GM15510 (cell line): ENCODE data around the gene ANKRD36C.
"Not testable (repeated sequence)": the region's sequence is repeated elsewhere in the genome, so short reads cannot be mapped to it uniquely, and the experiment has no call there.

Source experiments
- POLR2A ChIP-seq: IDR thresholded peaks from 3 replicates; pipeline ENCODE4 v1.6.1; 2011; ENCODE audit warnings: borderline replicate concordance; ENCODE audit not compliant: insufficient read length; ENCODE audit errors: extremely low read depth

Gene ANKRD36C

DNA sequence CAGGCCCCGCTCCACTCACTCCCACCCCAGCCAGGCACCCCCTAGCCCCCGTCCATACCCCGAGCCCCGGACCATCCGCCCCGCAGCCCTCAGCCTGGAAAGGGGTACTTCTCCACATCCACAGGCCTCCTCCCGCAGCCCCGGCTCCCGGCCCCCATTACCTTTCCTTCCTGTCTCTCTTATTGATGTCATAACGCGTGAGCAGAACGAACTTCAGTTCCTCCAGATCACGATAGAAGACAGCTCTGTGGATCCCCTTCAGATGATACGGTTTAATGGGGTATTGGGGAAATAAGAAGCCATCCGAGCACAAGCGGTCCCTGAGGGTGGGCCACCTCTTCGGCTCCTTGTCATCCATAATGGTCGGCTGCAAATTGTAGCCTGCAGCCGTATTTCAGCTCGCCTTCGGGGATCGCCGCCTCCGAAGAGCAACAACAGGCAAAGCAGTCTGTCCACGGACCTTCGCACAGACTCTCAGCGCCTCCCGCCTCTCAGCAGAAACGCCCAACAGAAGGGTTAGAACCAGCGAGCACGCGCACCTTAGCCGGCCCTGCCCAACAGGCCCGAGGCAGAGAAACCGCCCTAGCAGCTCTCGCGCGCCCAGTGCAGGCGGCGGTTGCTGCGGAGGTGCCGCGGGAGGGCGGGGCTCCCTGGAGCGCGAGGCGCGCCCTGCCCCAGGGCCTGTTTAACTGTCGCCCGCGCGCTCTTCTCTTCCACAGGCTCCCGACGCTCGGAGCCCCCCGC lies at the start of gene ANKRD36C:
TSS of gene ANKRD36C (minus strand) at position 474 of the 744 bp plus-strand sequence. CDS start at position 358, 116 bp downstream.
- TF ChIP-seq POLR2A = peak; percentile 31

DNA sequence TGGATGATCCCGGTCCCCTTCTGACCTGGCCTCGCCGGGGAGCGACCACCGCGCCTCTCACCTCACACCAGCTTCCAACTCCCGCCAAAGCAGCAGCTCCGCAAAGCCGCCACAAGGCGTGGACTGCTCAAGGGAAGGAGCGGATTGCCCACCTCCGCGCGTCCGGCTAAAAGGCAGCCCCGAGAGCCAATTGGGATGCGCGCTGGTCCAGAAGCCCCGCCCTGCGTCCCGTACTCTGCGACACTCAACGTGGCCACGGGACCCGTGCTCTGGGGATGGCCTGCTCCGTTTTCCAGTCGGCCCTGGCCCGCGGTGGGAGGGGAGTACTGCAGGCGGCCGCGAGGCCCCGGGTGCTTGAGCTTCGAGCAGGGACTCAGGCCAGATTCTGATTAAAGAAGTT lies 43.2 kb upstream of the ANKRD36C start, which contains the start of gene GPAT2:
TSS of gene GPAT2 (minus strand) at position 125 of the 400 bp plus-strand sequence. CDS start 2,557 bp downstream, outside the sequence.
- TF ChIP-seq POLR2A = not testable (repeated sequence)

DNA sequence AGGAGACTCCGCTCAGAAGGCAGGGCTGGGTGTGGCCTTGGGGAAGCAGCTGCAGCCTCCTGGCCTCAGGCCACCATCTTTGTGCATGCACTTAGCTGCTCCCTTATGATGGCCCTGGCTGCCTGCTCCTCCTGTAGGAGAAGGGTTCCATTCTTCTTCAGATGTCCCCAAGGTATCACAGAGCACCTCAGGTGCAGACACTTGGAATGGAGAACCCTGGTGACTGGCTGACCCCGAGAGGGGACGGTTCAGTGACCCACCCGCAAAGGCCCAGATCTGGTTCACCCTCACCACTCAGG lies 33.5 kb upstream of the ANKRD36C start:
- TF ChIP-seq POLR2A = no peak

- TF ChIP-seq POLR2A = no peak
Observed at GRCh38 chr2:96024336-96025193, 32.9 kb upstream of the ANKRD36C start.

GRCh38 chr2:95836151-95836550 lies 155.5 kb downstream of the ANKRD36C start:
- no peak for TF ChIP-seq POLR2A

- TF ChIP-seq POLR2A = no peak
Observed at GRCh38 chr2:95799892-95800291, 191.7 kb downstream of the ANKRD36C start.
